COLO829 (cell line): ENCODE measurements around the gene CMSS1.

ENCODE experiments used
- DNase-seq: peaks from one replicate; pipeline ENCODE4 v3.0.0; 2012; ENCODE audit warnings: low spot score

CMSS1 gene

DNA sequence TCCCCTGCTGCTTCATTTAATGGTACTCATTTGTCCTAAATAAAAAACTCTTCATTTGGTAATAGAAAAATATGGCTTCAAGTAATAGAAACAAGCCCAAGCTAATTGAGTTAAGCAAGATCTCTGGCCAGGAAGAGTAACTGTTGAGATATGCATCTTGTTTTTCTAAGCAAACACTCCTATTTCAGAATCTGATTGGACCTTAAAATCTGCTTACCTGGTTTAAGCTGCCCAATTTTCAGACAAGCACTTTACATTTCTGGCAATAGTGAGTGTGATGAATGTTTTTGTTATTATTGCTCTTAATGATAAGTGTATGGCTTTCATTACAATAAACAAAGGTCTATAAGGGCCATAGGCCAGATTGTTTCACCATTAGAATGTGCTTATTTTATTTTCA lies 86.2 kb downstream of the CMSS1 start:
- no peak for DNase-seq

DNA sequence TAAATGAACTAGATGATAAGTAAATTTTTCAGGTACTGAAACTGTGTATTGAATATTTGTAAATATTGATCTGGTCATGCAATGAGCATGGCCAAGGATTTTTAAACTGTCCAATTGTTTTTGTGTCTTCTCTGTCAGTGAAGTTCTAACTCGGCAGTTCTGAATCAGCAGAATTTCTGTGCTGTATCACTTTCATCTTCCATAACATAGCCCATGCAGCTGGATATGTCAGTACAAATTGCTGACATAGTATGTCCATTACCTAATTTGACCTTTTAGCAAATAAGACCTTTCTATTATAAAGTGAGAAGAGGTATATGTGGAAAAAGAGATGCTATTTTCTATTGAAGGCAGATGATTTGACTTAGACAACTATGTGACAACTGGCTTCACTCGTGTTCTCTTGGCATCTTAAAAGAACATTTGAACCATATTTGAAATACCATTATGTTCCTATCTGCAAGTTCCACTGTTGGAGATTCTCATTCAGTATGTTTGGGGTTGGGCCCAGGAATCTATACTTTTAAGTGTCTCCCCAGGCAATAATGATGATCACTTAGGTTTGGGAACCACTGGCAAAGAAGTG lies 90.4 kb downstream of the CMSS1 start:
- no peak for DNase-seq

DNA sequence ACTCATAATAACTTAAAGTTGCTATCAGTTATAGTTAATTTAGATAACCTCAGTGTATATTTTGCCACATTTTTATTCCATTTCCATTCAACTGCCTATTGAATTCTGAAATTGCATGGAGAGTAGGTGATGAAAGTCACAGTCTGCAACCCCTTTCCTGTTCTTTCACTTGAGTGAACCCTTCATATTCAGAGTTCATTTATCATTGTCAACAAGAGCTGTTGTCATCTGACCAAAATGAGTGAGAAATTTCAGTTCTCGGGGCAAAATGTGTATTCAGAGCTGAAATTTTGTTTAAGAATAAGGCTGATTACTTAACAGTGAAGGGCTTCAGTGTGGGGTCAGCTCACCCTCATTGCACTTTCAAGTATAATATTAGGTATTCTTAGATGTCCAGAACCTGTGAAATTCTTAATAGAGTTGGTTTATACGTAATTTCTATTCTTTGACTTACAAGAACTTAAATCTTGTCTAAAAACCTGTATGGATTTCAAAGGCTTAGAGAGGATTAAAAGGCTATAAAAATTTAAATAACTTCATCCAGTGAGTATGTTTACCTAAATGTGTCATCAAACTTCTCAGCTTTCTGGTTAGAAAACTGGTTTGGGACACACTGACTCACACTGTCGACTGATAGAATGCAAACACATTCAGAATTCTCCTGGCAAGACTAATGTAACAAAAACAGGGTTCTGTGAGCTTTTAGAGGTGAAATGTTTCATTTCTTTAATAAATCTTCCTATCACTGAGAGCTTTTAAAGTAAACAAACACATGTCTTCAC lies 92.2 kb downstream of the CMSS1 start:
- no peak for DNase-seq

DNA sequence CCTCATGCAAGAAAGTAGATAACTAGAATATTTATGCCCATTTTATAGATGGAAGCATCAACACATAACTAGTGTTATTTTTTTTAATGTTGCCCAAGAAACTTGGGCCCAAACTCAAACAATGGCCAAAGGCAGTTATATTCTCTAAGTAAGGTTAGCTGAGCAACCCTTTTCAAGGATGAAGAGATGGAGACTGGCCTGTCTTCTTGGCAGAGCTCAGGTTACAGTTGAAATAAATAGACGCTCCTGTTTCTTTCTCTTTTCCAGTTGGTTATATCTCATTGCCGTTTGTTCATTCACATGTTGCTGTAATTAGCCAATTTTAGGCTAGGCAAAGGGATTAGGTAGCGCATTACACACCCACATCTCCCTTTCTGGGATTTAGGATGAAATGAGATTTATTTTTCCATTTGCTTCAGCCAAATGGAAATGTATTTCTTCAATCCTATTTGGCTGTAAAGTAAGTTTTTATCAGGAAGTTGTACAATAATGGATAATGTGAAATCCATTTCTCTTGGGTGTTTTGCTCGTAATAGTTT lies 93.2 kb downstream of the CMSS1 start:
- DNase-seq, result no peak

DNA sequence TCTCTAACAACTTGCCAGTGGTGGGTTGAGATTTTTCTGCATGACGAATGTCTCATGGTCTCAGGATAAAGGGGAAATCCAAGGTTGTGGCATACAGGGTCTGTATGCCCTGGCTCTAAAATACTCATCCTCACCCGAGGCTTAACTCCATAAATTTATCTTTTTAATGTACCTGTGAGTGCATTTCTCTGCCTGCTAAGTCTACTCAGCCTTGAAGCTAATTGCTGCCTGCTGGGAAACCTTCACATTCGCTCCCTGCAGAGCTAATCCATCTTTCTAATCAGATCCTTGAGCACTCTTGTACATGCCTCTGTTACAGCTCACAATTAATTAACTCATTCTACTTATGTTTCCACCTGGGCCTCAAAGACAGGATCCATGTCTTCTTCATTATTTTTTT lies 93.8 kb downstream of the CMSS1 start:
- no peak for DNase-seq

DNA sequence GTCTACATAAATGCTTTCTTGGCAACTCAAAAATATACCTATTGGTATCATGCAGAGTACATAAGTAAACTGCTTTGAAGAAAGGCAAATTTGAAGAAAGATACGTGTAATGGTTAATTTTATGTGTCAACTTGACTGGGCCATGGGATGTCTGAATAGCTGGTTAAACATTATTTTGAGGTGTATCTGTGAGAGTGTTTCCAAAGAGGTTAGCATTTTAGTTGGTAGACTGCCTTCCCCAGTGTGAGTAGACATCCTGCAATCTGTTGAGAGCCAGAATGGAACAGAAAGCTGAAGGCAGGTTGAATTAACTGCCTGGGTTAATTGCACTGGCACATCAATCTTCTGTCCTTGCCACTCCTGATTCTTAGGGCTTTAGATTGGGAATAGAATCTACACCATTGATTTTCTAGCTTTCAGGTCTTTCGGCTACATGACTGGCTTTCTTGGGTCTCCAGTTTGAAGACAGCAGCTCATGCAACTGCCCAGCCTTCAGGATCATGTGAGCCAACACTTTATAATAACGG lies 98.3 kb downstream of the CMSS1 start:
- DNase-seq, result no peak

DNA sequence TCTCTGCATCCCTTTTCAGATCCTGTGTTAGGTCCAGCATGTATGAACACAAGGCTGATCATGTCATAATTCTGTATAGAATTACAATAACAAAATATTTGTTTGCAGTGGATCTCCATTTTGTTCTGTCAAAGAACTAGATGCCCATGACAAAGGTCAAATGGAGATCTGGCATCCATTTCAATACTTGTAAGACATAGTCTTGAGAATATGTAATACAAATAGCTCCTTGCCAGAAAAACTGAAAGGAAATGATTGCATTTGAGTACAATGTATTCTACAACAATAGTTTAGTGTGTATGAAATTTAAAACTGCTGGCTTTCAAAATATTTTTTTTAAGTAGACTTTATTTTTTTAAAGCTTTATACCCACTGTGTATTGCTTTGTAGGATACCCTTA lies 101.1 kb downstream of the CMSS1 start:
- DNase-seq, result no peak

DNA sequence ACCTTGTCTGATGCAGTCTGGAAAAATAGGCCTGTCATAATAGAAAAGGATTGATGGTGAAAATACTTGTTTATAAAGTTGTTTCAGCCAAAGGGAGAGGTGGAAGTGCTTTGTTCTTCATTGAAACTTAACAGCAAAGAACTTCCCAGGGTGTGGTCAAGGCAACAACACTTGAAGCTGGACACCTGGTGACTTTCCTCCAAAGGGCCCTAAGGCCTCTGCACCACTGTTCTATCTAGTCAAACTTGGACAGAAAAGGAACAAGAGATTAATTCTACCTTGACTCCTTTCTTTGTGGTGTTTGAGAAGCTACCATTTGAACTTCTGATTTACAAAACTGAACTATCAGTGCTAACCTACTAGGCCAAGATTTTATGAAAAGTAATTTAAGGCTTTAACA lies 102.0 kb downstream of the CMSS1 start:
- no peak for DNase-seq

DNA sequence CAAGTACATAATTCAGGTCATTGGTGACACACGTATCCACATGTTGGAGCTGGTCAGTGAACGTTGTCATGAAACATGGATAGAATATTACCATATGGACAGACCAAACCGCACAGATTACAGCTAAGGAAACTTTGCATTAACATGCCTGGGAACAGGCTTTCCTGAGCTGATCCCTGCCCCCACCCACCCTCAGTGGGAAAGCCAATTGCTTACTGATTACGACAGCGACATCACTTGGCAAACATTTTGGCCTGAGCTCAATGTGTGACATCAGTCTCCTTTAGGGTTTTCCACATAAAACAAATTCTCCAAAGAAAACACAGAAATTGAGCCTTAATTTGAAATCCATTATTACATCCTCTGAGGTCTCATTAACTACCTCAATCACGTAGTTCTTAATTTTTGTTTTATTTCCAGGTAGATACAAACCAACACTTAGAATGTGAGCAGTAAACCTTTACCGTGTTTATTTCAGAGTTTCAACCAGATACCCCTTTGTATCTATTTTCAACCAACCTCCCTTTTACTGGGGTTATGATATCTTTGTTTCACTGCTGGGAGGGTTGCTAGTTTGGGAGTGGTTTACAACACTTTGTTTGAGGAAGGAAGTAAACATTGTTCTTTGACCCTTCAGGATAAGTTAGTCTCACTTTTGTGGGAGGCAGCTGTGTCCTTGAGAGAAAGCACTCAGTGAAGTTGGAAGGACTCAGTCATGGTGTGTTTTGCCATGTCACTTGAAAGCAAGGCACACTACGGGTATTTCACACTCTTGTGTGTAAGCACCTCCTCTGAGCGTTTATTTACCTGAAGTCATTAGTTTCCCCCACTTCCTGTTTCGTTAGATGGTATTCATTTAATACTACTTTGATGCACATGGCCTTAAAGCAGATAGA lies 103.1 kb downstream of the CMSS1 start:
- no peak for DNase-seq

DNA sequence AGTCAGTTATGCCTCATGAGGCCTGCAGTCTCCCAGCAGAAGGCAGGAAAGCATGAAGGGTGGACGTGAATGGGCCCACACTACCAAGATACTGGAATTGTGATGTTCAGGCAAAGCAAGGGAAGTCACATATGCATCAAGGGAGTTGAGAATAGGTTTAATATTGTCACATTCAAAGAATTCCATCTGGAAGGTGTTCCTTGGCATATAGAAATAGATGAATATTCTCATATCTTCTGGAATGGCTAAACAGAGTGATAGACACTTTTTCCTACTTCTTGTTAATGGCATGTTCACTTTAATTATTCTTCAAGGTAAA lies 103.7 kb downstream of the CMSS1 start:
- DNase-seq, result no peak

DNA sequence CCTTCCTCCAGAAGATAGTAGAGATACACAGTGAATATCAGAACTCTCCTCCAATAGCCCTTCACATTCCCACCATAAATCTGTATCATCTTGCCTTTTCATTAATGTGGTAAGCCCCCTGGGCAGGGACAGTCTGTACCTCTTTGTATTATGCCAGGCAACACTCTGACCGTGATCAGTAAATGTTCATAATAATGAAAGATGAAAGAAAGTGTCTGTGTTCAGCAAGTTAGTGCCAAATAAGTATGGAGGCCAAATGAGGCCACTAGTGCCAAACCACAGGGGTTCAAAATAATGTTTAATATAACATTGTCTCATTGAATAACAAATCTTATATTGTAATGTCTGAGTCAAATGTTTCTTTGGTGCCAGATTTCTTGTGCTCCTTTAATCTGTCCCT lies 104.3 kb downstream of the CMSS1 start:
- peak; percentile 68 for DNase-seq

DNA sequence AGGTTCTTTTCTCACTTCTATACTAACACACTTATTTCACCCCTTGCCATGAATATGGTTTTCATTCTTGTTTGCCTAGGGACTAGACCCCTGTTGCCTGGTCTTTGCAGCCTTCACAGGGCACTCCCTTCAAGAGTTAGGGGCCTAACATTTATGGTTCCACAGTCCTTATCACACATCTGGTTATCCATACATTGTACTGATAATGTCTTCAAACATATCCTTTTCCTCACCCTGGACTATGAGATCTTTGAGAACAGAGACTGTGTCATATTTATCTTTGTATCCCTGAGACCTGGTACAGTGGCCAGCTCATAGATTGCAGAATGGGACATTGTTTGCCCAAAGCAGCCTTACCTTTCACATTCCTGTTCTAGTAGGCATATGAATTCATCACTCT lies 106.2 kb downstream of the CMSS1 start:
- DNase-seq, result no peak

DNA sequence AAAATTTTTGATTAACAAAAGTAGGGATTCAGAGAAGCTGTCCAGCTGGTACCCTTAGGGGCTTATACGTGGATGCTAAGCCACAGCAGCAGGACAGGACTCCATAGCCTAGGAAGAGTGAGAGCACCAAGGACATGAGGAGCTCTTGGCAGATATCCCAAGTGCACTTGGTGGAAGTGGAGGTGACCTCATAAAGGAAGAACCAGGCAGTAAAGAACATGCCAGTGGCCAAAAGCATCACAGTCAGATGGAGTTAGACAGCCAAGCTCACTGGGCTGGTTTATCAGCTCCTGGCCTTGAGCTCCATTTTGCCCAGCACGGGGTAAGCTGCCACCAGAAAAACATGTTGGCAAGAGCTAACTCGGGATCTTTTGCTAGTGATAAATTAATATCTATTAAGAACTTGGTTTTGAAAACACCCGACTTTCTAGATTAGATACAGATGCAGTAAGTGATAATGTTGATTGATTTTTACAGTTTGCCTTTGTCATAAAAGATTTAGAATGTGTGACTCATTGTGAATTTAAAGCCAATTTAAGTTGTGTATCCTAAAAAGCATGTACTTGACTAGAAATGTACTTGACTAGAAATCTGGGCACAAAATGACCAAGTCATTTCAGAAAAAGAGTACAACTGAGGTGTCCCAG lies 108.0 kb downstream of the CMSS1 start:
- DNase-seq, result no peak

DNA sequence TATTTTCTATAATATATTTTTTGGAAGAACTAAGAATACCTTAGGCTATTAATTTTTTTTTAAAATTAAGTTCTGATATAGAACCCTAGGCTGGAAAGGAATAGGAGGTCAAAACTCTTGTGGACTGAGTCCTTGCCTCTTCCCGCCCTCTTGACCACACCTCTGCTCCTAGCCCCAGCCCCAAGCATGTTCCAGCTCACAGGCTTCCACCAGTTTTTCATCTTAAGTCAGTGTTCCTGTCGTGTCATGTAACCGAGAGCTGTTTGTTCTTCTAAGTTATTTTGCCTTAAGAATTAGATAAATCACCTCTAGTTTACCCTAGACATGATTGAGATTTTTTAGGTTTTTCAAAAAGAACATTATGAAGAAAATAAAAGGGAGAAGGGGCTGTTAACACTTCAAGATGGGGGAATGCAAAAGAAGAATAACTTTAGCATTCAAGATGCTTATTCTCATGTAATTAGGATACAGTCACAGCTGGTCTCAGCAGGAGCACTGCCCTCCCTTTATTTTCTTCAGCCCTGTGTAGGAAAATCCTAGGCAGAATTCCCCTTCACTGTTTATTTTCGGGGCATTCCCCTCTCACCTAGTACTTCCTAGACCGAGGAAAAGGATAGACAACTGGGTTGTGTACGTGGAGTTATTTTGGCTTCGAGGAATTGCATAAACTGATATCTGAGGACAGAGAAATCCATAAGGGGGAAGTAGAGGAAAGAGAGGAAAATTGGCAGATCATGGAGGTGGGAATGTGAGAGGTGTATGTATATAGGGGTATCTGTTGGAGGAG lies 110.2 kb downstream of the CMSS1 start:
- DNase-seq, result no peak

DNA sequence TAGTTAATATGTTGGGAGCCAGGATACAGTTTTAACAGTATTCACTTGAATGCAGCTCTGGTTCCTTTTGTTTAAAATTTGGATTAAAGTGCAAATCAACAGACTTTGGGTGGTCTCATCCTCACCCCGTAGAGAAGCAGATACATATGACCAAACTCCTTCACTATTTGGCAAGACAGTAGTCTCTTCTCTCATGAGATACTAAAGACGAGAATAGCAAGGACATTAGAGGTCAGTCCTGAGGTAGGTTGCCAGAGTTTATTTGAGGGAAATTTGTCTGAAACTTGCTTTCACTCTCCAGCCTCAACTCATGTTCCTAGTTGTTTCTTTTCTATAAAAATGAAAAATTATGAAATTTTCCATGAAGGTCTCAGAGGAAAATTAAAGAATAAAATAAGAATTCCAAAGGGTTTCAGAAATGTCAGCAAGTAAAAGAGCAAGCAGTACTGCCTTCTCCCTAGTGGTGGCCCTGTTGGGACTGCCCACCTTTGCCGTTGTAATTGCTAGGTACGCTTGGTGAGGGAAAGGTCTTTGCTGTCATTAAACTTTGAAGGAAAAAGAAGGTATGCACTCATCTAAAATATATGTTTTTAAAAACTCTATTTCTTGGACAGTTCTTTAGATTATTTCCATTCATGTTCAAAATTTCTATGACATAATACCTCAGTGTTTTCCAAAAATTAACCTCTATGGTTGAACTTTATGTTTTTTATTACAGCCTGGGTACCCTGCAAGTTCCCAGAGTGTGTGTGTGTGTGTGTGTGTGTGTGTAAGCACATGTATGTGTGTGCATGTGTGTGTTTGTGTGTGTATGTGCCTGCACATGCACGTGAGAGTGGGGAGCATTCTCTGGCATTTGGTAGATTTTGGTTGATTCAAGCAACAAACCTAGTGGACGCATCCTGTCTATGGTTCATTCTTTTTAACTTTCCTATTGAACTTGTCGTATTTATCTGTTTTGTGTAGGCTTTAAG lies 111.4 kb downstream of the CMSS1 start:
- DNase-seq, result no peak

DNA sequence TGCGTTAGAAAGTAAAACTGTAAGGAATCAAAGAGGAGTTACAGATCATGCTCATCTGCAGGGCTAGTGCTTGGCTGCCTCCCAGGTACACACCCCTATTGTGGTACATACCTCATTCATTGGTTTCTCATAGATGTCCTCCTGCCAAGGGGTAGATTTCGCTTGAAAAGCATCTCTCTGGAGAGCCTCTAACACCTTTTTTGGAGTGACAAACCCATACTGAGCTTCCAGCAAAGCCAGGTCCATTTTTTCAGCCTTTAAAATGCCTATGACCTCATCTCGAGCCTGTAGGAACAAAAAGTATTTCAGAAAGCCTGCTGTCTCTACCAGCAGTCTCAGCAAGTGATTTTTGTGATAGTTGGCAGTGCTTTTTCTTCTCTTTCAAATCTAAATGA lies 112.1 kb downstream of the CMSS1 start:
- no peak for DNase-seq

DNA sequence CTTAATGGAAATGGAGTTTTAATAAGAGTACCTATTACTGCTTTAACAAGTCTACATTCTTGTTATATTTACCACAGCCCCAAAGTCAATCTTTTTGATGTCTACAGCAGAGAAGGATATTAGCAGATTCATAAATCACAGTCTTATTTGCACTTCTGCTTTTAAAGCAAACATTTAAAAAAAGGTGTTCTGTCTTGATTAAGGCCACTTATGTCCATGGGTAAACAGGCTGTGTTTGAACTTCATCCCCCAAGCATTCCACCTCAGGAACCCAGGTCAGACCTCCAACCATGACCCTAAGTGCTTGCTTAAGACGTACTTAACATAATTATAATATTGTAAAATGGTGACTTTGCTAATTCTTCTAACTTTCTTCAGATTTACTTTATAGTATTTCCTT lies 113.4 kb downstream of the CMSS1 start:
- DNase-seq, result no peak

DNA sequence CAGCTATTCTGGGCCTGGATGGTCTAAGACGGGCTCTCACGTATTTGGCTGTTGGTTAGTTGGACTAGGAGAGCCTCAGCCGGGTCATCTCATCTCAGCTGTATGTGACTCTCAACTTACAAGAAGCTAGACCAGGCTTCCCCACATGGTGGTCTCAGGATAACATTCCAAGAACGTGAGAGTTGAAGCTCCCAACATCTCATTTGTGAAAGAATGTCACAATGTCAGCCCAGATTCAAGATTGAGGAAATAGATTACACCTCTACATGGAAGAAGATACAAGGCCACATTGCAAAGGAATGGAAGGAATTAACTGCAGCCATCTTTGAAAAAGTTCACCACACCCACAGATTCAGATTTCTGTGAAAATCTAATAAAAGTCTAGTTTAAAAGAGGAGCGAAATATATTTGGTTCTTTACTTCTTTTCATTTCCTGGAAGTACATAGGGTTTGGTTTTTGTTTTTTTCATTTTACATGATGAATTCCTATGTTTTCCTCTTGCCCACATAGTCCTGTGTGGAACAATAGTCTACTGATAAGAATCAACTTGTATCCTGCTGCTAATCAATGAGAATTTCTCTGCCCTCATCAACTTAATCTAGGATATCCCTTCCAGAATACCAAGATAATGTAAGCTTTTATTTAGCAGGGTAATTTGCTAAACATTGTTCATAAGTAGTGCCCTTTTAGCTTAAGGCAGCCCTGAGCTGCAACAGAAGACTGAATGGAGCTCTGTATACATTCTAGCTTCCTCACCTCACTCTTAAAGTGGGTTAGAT lies 116.5 kb downstream of the CMSS1 start:
- peak; percentile 50 for DNase-seq
